ES-I3 (cell line): ENCODE results near the gene MOSMO.

ENCODE experiments used
- H3K36me3 ChIP-seq: 2 replicates; pipeline ENCODE4 v1.6.1; 2013; ENCODE audit warnings: mild to moderate bottlenecking, low read length, control low read depth, moderate library complexity; ENCODE audit not compliant: insufficient read depth
- H3K4me1 ChIP-seq: 2 replicates; pipeline ENCODE4 v1.6.1; 2013; ENCODE audit warnings: mild to moderate bottlenecking, control low read depth, low read length; ENCODE audit not compliant: insufficient read depth
- H3K9ac ChIP-seq: 2 replicates; pipeline ENCODE4 v1.6.1; 2013; ENCODE audit warnings: low read depth, mild to moderate bottlenecking, low read length, moderate library complexity
- H3K9me3 ChIP-seq: 2 replicates; pipeline ENCODE4 v1.6.1; 2013; ENCODE audit warnings: mild to moderate bottlenecking, low read length, moderate library complexity; ENCODE audit not compliant: control insufficient read depth, insufficient read depth

MOSMO gene

DNA sequence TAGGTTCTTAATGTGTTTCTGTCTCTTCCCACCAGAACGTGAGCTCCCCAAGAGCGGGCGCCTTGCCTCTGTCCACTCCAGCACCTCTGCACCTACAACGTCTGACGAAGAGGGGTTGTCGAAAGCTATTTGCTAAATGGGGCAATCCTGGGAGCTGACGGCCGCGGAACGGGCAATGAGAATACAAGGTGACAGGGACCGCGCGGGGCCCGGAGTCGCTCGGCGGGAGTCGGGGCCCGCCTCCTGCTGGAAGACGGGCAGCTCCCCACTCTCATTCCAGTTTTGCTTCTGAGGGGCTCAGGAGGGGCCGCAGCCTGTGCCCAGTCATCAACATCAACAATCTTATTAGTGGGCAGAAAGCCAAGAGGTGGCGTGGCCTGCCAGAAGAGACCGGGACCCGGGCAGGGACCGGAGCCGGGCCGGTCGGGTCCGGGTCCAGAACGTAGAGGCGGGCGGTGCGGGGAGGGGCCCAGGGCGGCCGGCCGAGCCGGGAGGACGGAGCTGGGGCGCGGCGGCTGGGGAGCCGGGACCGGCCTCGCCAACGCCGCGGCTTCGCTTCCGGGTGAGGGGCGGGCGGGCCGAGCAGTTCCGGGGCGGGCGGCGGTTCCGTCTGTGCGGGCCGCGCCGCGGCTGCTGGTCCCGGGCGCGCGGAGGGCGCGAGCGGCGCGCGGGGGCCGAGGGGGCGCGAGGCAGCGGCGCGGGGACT lies at the start of gene MOSMO:
MOSMO (plus strand) TSS at position 603 of the 706 bp plus-strand sequence. CDS start 191 bp downstream, outside the sequence.
- Histone ChIP-seq H3K36me3 (no peaks in the 10 kb centered on the region), H3K9ac (peak within 1 kb of the TSS; percentile 88), H3K9me3 (no peaks in the 10 kb centered on the region), H3K4me1 (peaks cover 3% of the 10 kb centered on the region; the same call in 1 of the 2 replicates)

- Histone ChIP-seq H3K9ac (no peak overlapping the region), H3K36me3 (peaks cover 34% of the 10 kb centered on the region), H3K9me3 (no peaks in the 10 kb centered on the region), H3K4me1 (peaks cover 5% of the 10 kb centered on the region; the same call in 1 of the 2 replicates)
Measured at GRCh38 chr16:21959050-21959449, 48.9 kb upstream of the MOSMO start.

DNA sequence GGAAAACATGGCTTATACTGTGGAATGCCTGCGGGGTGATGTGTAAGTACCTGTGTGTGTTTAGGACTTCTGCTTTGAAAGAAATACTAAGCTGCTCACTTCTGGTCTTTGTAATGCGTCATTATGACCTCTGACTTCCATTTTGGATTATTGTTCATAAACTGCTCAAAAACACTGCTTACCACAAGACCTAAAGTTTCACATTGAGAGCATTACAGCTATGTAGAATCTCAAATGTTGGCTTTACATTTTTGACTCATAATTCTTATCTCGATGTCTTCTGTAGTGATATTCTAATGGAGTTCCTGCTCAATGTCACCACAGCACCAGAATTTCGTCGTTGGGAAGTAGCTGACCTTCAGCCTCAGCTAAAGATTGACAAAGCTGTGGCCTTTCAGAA lies 45.4 kb upstream of the MOSMO start:
- no peak overlapping the region for H3K9ac ChIP-seq
- no peaks in the 10 kb centered on the region for H3K9me3 ChIP-seq
- H3K36me3 ChIP-seq, result peaks cover 39% of the 10 kb centered on the region
- no peaks in the 10 kb centered on the region for H3K4me1 ChIP-seq

DNA sequence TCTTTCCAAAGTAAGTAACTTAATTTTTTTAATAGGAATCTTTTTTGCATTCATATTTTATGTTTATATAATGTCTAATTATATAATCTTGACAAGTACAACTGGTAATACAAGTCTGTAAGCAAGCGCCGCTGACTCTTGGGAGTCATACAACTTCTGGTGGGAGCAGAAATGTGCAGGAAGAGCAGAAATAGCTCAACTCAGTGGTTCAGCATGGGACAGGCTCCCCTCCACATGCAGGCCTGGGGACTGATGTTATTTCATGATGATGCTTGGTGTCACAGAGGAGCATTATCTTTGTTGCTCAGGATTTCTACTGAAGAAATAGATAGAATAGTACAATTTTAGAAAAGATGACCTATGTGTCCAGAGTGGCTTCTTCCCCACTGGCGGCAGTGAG lies 44.0 kb upstream of the MOSMO start:
- no peaks in the 10 kb centered on the region for H3K4me1 ChIP-seq
- no peaks in the 10 kb centered on the region for H3K9me3 ChIP-seq
- no peak overlapping the region for H3K9ac ChIP-seq
- H3K36me3 ChIP-seq, result peaks cover 33% of the 10 kb centered on the region

- Histone ChIP-seq H3K36me3 (peaks cover 29% of the 10 kb centered on the region), H3K9ac (no peak overlapping the region), H3K4me1 (no peaks in the 10 kb centered on the region), H3K9me3 (no peaks in the 10 kb centered on the region)
Measured at GRCh38 chr16:21964353-21964752, 43.6 kb upstream of the MOSMO start.

DNA sequence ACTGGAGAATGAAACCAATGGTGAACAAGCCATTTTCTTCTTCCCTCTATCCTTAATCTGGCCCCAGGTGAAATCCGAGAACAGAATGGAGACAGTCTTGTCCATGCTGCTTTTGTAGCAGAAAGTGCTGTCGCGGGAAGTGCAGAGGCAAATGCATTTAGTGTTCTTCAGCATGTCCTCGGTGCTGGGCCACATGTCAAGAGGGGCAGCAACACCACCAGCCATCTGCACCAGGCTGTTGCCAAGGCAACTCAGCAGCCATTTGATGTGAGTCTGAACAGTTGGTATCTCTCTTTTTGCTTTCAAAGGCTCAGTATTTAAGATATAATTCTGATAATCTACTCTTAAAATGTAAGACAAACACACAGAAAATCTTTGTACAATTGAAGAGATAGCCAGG lies 36.1 kb upstream of the MOSMO start:
- peaks cover 25% of the 10 kb centered on the region for H3K36me3 ChIP-seq
- H3K9me3 ChIP-seq, result no peaks in the 10 kb centered on the region
- no peaks in the 10 kb centered on the region for H3K4me1 ChIP-seq
- H3K9ac ChIP-seq, result no peak overlapping the region

- H3K9ac ChIP-seq, result no peak overlapping the region
- H3K36me3 ChIP-seq, result peaks cover 30% of the 10 kb centered on the region
- H3K9me3 ChIP-seq, result no peaks in the 10 kb centered on the region
- no peaks in the 10 kb centered on the region for H3K4me1 ChIP-seq
Measured at GRCh38 chr16:21973945-21974344, 34.0 kb upstream of the MOSMO start.

GRCh38 chr16:21980032-21980431 lies 27.9 kb upstream of the MOSMO start:
- H3K9me3 ChIP-seq, result no peaks in the 10 kb centered on the region
- H3K9ac ChIP-seq, result no peak overlapping the region
- no peaks in the 10 kb centered on the region for H3K4me1 ChIP-seq
- peaks cover 30% of the 10 kb centered on the region for H3K36me3 ChIP-seq

DNA sequence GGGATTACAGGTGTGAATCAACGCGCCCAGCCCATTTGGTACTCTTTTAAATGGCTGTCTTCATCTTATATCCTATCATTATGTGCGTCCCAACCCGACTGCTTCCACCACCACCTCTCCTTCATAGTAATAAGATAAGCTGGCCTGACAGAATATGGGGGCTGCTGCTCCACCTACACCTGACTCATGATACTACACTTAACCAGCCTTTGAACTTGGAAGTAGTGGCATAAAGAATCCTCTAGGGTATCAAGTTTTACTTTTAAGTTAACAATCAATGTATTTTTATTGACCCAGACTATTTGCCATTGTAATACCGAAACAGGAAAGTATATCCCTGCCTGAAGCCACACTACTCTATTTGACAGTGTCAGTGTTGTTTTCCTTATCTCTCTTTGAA lies 25.8 kb upstream of the MOSMO start:
- no peaks in the 10 kb centered on the region; the same call in 1 of the 2 replicates for H3K4me1 ChIP-seq
- H3K9ac ChIP-seq, result no peak overlapping the region
- no peaks in the 10 kb centered on the region for H3K9me3 ChIP-seq
- H3K36me3 ChIP-seq, result peaks cover 26% of the 10 kb centered on the region

- H3K9ac ChIP-seq, result no peak overlapping the region
- H3K4me1 ChIP-seq, result peaks cover 3% of the 10 kb centered on the region; the same call in 1 of the 2 replicates
- H3K36me3 ChIP-seq, result peaks cover 16% of the 10 kb centered on the region
- H3K9me3 ChIP-seq, result no peaks in the 10 kb centered on the region
Measured at GRCh38 chr16:21984062-21984461, 23.8 kb upstream of the MOSMO start.

GRCh38 chr16:21985524-21985923 lies 22.4 kb upstream of the MOSMO start:
- H3K9me3 ChIP-seq, result no peaks in the 10 kb centered on the region
- peaks cover 8% of the 10 kb centered on the region for H3K4me1 ChIP-seq
- H3K9ac ChIP-seq, result no peak overlapping the region
- H3K36me3 ChIP-seq, result peaks cover 8% of the 10 kb centered on the region

- H3K4me1 ChIP-seq, result peaks cover 8% of the 10 kb centered on the region
- no peak overlapping the region for H3K9ac ChIP-seq
- no peaks in the 10 kb centered on the region for H3K9me3 ChIP-seq
- H3K36me3 ChIP-seq, result peaks cover 8% of the 10 kb centered on the region
Measured at GRCh38 chr16:21986692-21987246, 21.1 kb upstream of the MOSMO start.

GRCh38 chr16:21987498-21987897 lies 20.4 kb upstream of the MOSMO start:
- Histone ChIP-seq H3K36me3 (peaks cover 3% of the 10 kb centered on the region; the same call in 1 of the 2 replicates), H3K4me1 (peaks cover 8% of the 10 kb centered on the region), H3K9ac (no peak overlapping the region), H3K9me3 (no peaks in the 10 kb centered on the region)

DNA sequence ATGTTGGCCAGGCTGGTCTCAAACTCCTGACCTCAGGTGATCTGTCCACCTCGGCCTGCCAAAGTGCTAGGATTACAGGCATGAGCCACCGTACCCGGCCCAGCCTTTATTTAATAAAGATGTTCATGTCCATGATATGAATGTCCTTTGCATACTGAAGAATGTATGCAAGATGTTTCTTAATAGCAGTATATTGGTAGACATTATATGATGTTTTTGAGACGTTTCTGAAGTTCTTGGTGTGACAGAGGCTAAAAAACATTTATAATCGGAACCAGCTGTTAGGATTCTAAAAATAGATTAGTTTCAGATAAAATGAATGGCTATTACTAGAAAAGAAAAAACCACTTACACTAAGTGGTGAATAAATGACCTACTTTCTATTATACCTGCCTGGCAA lies 18.8 kb upstream of the MOSMO start:
- Histone ChIP-seq H3K36me3 (peaks cover 1% of the 10 kb centered on the region; the same call in 1 of the 2 replicates), H3K4me1 (peaks cover 8% of the 10 kb centered on the region)

GRCh38 chr16:21989751-21990150 lies 18.2 kb upstream of the MOSMO start:
- Histone ChIP-seq H3K4me1 (peaks cover 8% of the 10 kb centered on the region), H3K36me3 (no peaks in the 10 kb centered on the region), H3K9me3 (no peaks in the 10 kb centered on the region), H3K9ac (no peak overlapping the region)

More for the DNA sequence above, 18.8 kb upstream of the MOSMO start:
- no peak overlapping the region for H3K9ac ChIP-seq
- no peaks in the 10 kb centered on the region for H3K9me3 ChIP-seq
